HAP-1 (cell line): ENCODE measurements around the gene TTC32.
"Not testable (repeated sequence)": the region's sequence is repeated elsewhere in the genome, so short reads cannot be mapped to it uniquely, and the experiment has no call there.

Experiments
- DNase-seq, 2 experiments: peaks; one replicate each; pipeline ENCODE4 v3.0.0-alpha.2; 2016 to 2020; ENCODE audit warnings: low spot score in 2 of 2
- H3K27me3 ChIP-seq: fragments of 250-450 bp; sonication (Bioruptor Pico); 2 replicates; pipeline ENCODE4 v1.5.1; 2020; ENCODE audit warnings: low read depth, mild to moderate bottlenecking, moderate library complexity
- H3K36me3 ChIP-seq: fragments of 250-450 bp; sonication (Bioruptor Pico); replicated peaks from 2 replicates; pipeline ENCODE4 v1.5.1; 2020; ENCODE audit warnings: mild to moderate bottlenecking
- H3K4me1 ChIP-seq: fragments of 250-450 bp; sonication (Bioruptor Pico); 2 replicates; pipeline ENCODE4 v1.5.1; 2020; ENCODE audit warnings: mild to moderate bottlenecking
- H3K4me3 ChIP-seq: fragments of 250-450 bp; sonication (Bioruptor Pico); 2 replicates; pipeline ENCODE4 v1.5.1; 2020; ENCODE audit warnings: mild to moderate bottlenecking, moderate library complexity
- H3K9me3 ChIP-seq: fragments of 250-450 bp; sonication (Bioruptor Pico); 2 replicates; pipeline ENCODE4 v1.5.1; 2020; ENCODE audit warnings: mild to moderate bottlenecking, moderate library complexity
- in situ Hi-C: fragments of 300-500 bp; cut with MboI; formaldehyde crosslinking; loops from 3 replicates; pipeline ENCODE4 v1.14.3; 2020; ENCODE audit warnings: low sequenced_read_pairs, inconsistent platforms, mixed read lengths

Gene TTC32

DNA sequence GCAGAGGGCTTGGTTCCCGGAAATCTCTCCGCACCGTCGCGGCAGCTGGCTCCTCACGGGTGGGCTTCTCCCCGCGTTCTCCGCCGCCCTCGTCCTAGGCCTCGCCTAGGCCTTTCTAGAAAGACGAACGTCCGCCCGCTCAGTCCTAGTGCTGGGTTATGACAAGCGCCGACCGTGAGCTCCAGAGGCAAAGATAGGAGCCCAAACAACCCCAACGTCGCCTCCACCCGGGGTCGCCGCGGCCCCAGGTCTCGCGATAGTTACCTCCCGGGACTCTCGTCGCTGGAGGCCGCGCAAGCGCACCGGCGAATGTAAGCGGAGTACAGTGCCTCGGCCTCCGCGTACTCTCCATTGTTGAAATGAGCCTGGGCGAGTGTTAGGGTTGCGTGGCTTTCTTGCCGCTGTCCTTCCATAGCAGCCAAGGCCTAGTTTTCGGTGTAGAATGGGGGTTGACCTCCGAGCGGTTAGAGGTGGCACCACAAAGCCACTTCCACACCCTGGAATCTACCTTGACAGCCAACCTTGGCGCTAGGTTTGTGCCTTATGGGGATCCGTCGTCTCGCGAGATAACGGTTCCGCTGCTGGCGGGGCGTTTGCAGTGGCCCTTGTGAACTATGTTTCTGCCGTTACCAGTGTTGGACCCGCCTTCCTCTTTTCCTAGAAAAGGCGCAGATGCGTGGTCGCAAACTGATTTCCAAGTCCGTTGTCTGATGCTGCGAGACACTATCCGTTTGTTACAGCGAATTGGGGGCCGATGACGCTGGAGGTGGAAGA lies at the start of gene TTC32:
TTC32 (minus strand) TSS at position 542 of the 774 bp plus-strand sequence; CDS start at position 413, 129 bp downstream.
- Histone ChIP-seq H3K4me3 (peak within 1 kb of the TSS; percentile 89), H3K36me3 (no peaks in the 10 kb centered on the region; the same call in 1 of the 2 replicates), H3K9me3 (no peaks in the 10 kb centered on the region), H3K27me3 (no peaks in the 10 kb centered on the region), H3K4me1 (peaks cover 6% of the 10 kb centered on the region)
- peak; percentile 86 to 94 for DNase-seq
- in situ Hi-C loops, result no loop called here

DNA sequence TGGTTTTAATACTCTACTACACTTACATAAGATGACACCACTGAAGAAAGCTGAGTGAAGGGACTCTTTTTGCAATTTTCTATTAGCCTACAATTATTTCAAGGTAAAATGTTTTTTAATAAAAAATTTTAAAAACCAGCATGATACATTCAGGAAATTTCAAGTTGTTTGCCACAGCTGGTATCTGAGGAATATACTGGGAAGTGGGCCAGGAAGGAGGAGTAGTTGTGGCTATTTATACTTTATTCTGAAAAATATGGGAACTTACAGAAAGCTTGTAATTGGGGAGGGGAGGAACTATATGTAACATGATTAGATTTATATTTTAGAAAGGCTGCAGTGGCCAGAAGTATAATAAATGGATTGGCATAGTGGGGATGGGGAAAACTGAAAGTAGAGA lies 47.3 kb upstream of the TTC32 start:
- in situ Hi-C loops, result no loop called here
- H3K4me1 ChIP-seq, result no peaks in the 10 kb centered on the region
- no peak for DNase-seq
- no peaks in the 10 kb centered on the region for H3K27me3 ChIP-seq
- no peaks in the 10 kb centered on the region; the same call in 1 of the 2 replicates for H3K36me3 ChIP-seq
- H3K4me3 ChIP-seq, result no peak overlapping the region
- no peaks in the 10 kb centered on the region for H3K9me3 ChIP-seq

DNA sequence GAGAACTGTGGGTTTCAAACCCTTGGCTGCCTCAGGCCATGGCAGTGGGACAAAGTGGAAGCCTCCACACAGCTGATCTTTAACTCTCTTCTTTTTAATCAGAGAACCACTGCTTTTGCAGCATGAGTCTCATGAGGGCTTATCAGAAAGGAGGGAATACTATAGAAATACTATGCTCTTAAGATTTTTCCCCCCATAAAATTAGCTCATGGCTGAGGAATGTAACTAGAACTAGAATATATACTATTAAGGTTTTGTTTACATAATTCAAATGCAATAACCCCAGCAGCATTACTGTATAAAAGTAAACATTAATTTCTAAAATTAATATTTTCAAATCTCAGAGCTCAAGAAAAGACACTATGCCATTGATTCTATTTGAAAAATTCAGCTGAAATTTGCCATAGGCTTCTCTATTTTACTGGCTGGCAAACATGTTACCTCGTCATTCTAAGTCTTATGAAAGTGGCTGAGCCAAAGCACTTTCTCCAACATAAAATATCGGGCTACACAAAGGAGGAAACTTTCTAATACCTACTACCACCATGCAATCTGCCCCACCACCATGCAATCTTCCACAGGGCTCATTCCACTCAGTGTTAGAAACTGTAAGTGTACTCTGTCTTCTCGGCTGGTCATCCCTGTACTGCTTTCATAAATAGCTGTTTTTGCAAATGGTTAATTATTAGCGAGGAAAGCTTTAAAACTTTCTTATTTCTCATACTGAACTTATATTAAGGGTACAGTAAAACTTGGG lies 45.6 kb upstream of the TTC32 start:
- Histone ChIP-seq H3K4me1 (no peaks in the 10 kb centered on the region), H3K27me3 (no peaks in the 10 kb centered on the region), H3K36me3 (no peaks in the 10 kb centered on the region), H3K9me3 (no peaks in the 10 kb centered on the region), H3K4me3 (no peak overlapping the region)
- DNase-seq, result no peak
- in situ Hi-C loops, result no loop called here

DNA sequence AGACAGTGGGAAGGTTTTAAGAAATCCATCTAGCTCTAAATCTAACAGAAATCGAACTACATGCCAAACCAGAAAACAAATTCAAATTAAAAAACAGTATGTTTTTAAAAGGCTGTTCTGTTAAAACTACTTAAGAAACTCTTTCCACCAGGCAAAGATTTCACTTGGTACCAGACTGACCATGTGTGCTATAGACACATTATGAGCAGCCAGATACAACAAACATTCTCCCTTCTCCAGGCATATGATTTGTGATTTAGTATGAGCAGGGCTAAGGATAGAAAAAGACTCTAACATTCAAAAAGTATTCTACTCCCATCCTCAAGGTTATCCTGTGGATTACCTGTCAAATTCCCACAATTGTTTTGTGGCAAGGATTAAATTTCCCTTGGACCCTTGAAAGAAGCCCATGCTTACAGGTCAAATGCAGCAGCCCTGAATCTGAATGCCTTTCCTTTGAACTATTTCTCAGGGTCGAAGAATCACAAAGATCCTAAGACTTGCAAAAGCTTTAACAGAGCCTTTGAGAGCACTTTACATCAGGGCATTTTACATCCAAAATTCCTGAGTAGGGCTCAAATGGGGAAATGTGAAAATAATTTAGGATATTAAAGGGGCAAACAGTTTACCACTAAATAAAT lies 42.5 kb upstream of the TTC32 start:
- no peak for DNase-seq
- Histone ChIP-seq H3K27me3 (no peaks in the 10 kb centered on the region), H3K36me3 (no peaks in the 10 kb centered on the region), H3K4me1 (no peaks in the 10 kb centered on the region), H3K9me3 (no peaks in the 10 kb centered on the region), H3K4me3 (no peak overlapping the region)
- in situ Hi-C loops, result no loop called here

DNA sequence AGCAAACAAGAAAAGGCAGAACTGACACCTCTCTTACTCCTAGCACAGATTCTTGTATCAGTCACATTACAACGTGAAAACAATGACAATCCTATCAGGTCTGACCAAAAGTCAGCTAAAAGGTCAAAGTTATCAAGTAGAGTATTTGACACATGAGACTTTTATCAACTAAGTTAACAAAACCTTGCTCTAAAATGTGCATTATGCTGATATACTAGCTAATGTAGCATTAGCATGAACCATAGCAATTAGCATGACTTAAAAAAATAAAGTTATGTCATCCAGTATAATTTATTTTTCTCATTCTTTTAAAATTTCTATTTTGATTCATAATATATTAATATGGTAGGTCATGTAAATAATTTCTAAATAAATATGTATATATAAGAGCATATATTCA lies 41.4 kb upstream of the TTC32 start:
- Histone ChIP-seq H3K9me3 (no peaks in the 10 kb centered on the region), H3K4me1 (no peaks in the 10 kb centered on the region), H3K27me3 (no peaks in the 10 kb centered on the region), H3K4me3 (no peak overlapping the region), H3K36me3 (peaks cover 2% of the 10 kb centered on the region; the same call in 1 of the 2 replicates)
- in situ Hi-C loops, result no loop called here
- DNase-seq, result no peak

DNA sequence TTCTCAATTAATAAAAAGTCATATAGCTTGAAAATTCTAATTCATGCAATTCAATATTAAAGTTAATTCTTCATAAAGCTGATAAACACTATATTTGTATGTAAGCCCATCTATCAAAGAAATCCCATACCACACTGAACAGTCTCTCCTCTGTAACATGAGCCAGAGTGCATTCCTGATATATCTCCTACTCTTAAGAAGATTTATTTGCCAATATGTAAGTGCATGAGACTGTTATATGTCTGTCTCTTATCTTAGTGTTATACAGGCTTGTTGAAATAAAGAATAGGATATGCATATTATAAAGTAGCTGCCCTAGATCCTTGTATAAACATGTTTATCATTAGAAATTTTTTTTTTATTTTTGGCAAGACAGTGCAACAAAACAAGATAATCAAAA lies 40.4 kb upstream of the TTC32 start:
- in situ Hi-C loops, result no loop called here
- Histone ChIP-seq H3K36me3 (peaks cover 9% of the 10 kb centered on the region; the same call in 1 of the 2 replicates), H3K4me3 (no peak overlapping the region), H3K27me3 (no peaks in the 10 kb centered on the region), H3K9me3 (no peaks in the 10 kb centered on the region), H3K4me1 (no peaks in the 10 kb centered on the region)
- no peak for DNase-seq

DNA sequence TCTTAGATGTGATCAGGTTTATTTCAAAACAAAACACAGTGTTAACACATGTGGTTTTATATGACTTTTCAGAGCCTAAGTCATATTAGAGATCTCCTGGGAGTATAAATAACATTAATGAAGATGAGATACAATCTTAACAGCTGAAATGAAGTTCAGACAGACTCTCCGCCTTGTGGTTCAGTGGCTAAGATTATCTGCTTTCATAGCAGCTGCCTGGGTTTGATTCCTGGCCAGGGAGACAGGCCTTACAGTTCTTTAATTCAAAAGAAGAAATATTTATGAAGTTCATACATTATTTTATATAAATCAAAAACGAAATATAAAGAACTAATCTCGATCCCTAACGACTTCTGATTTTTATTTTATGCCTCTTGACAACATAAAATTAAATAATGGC lies 35.2 kb upstream of the TTC32 start:
- no peak overlapping the region for H3K4me3 ChIP-seq
- in situ Hi-C loops, result no loop called here
- DNase-seq, result no peak
- peaks cover 21% of the 10 kb centered on the region for H3K36me3 ChIP-seq
- H3K4me1 ChIP-seq, result no peaks in the 10 kb centered on the region
- no peaks in the 10 kb centered on the region for H3K9me3 ChIP-seq
- no peaks in the 10 kb centered on the region for H3K27me3 ChIP-seq

DNA sequence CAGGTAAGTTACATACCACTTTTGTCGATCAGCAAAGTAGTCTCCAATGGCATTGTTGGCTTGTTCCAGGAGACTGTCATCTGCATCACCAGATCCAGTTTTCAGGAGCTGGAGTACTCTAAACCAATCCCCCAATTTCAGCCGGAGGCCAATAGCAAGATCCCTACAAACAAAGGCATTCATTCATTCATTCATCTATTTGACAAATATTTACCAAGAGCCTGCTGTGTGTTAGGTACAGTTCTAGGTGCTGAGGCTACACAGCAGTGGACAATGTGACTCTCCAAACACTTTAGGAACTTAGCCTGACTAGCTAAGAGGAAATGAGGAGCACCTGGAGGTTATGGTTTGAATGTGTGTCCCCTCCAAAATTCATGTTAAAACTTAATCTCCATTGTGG lies 34.4 kb upstream of the TTC32 start:
- no peak for DNase-seq
- in situ Hi-C loops, result no loop called here
- Histone ChIP-seq H3K9me3 (no peaks in the 10 kb centered on the region), H3K36me3 (peaks cover 21% of the 10 kb centered on the region), H3K4me3 (no peak overlapping the region), H3K27me3 (no peaks in the 10 kb centered on the region), H3K4me1 (no peaks in the 10 kb centered on the region)

DNA sequence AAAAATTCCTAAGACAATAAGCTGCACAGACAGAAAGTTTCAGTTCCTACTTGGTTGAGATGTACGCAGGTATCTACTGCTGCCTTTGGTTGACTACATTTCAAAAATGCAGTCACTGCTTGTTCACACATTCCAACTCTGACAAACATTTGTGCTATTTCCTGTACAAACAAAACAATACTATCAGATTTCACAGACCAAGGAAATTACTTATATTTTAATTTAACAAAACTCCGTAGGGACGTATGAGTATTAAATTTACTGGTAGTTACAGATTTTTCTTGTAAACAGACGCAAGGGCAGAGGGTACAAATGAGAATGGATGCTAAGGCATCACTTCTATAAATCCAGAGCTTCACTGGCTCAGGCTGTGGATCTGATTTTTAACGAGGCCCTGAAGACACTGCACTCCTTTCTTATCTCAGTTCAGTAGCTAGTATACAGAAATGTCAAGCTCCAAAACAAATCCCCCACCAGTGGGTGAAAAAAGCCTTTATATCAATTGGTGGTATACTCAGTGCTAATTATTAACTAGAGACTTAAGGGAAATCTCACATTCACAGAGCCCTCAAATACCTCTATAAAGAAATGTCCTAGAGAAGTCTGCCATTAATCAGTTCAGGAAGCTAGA lies 31.7 kb upstream of the TTC32 start:
- peaks cover 28% of the 10 kb centered on the region for H3K36me3 ChIP-seq

DNA sequence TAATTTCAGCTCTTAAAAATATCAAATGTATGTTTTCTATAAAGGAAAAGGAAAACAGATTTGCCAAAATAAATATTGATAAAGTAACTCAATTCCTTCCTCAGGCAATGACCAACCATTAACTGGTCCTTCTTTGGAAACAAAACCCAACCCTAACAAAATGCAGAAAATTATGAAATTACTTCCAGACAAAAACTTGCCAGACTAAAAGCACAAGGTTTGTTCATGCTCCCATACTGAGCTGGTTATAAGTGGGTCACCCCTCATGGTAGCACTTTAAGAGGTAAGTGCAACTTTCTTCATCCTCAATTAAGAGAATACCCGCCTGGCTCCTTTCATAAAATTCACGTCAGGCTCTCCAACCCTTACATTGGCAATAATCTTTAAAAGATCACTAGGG lies 31.1 kb upstream of the TTC32 start:
- no peak for DNase-seq
- in situ Hi-C loops, result no loop called here
- Histone ChIP-seq H3K9me3 (no peaks in the 10 kb centered on the region), H3K4me1 (no peaks in the 10 kb centered on the region), H3K36me3 (peaks cover 30% of the 10 kb centered on the region), H3K4me3 (no peak overlapping the region), H3K27me3 (no peaks in the 10 kb centered on the region)

More for the DNA sequence above, 31.7 kb upstream of the TTC32 start:
- Histone ChIP-seq H3K4me3 (no peak overlapping the region), H3K27me3 (no peaks in the 10 kb centered on the region), H3K9me3 (no peaks in the 10 kb centered on the region), H3K4me1 (no peaks in the 10 kb centered on the region)
- in situ Hi-C loops, result no loop called here
- DNase-seq, result no peak

DNA sequence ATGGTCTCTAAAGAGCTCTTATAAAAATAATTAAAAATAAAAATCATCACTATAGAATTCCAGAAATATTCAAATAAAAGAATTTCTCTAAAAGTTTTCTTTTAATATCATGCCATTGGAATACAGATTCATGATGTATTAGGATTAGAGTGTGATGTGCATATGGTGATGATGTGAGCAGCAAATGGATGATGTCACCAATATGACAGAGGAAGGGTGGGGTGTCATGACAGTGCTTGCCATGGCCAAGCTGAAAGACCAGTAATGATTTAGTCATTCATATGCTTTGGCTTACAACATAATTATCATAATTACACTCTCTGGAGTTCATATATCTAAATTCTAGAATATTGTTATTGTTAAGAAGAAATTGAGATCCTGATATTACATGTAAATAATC lies 27.4 kb upstream of the TTC32 start:
- no peaks in the 10 kb centered on the region for H3K27me3 ChIP-seq
- H3K36me3 ChIP-seq, result peaks cover 18% of the 10 kb centered on the region
- DNase-seq, result no peak
- in situ Hi-C loops, result no loop called here
- no peaks in the 10 kb centered on the region for H3K9me3 ChIP-seq
- H3K4me3 ChIP-seq, result no peak overlapping the region
- no peaks in the 10 kb centered on the region for H3K4me1 ChIP-seq

DNA sequence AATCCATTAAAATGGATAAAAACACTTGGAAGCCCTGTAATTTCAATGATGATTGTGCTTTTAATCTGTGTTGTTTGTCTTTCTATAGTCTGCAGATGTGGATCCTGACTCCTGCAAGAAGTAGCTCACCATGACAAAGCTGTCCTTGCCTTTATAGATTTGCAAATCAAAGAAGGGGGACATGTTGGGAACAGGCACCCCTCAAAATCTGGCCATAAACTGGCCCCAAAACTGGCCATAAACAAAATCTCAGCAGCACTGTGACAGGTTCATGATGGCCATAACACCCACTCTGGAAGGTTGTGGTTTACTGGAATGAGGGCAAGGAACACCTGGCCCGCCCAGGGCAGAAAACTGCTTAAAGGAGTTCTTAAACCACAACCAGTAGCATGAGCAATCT lies 26.0 kb upstream of the TTC32 start:
- DNase-seq, H3K9me3 ChIP-seq, H3K4me3 ChIP-seq, H3K27me3 ChIP-seq, H3K4me1 ChIP-seq, in situ Hi-C loops: not testable (repeated sequence)
- peaks cover 18% of the 10 kb centered on the region for H3K36me3 ChIP-seq

DNA sequence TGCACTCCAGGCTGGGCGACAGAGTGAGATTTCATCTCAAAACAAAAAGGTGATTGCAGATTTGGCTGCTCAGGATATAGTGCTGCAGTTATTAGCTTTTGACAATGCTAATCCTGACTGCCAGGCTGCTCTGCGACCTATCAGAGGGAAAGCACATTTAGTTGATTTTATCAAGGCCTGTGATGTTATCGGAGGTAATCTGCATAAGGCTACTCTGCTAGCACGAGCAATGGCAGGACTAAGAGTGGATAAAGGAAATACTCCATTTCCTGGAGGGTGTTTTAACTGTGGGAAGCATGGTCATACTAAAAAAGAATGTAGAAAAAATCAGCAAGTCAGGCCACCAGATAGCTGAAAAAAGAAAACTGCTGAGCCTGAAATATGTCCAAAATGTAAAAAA lies 22.7 kb upstream of the TTC32 start:
- H3K4me1 ChIP-seq, DNase-seq, H3K4me3 ChIP-seq, in situ Hi-C loops, H3K9me3 ChIP-seq, H3K27me3 ChIP-seq: not testable (repeated sequence)
- H3K36me3 ChIP-seq, result peaks cover 16% of the 10 kb centered on the region
